Endothelial cell (in vitro differentiated cells): ENCODE measurements around the gene PIP4K2B. TPM values are rescaled to one million over a fixed set of nuclear protein-coding genes. Genes with fewer than 3 reads are reported as not detected.

Experiments
- DNase-seq: peaks from one replicate; pipeline ENCODE4 v3.0.0; 2021; ENCODE audit warnings: low spot score
- H3K27ac Mint-ChIP-seq: one replicate; pipeline ENCODE4 v1.8.0; 2021; ENCODE audit warnings: mixed read lengths, inconsistent platforms; ENCODE audit not compliant: unreplicated experiment
- H3K27me3 Mint-ChIP-seq: one replicate; pipeline ENCODE4 v1.8.0; 2021; ENCODE audit warnings: mild to moderate bottlenecking, moderate library complexity, mixed read lengths, inconsistent platforms; ENCODE audit not compliant: unreplicated experiment
- H3K36me3 Mint-ChIP-seq: one replicate; pipeline ENCODE4 v1.8.0; 2021; ENCODE audit warnings: mild to moderate bottlenecking, low read depth, mixed read lengths, inconsistent platforms; ENCODE audit not compliant: unreplicated experiment
- H3K4me1 Mint-ChIP-seq: one replicate; pipeline ENCODE4 v1.8.0; 2021; ENCODE audit warnings: mild to moderate bottlenecking, mixed read lengths, inconsistent platforms; ENCODE audit not compliant: unreplicated experiment
- H3K4me3 Mint-ChIP-seq: one replicate; pipeline ENCODE4 v1.8.0; 2021; ENCODE audit warnings: mild to moderate bottlenecking, mixed read lengths, inconsistent platforms; ENCODE audit not compliant: unreplicated experiment
- H3K9me3 Mint-ChIP-seq: one replicate; pipeline ENCODE4 v1.8.0; 2021; ENCODE audit warnings: mixed read lengths, inconsistent platforms; ENCODE audit not compliant: unreplicated experiment
- total RNA-seq: library from RNA; stranded (reverse); fragmentation: NEBNext Ultra II Directional; extraction: Animal tissue kit (Norgen Biotek cat#: 25700); gene quantifications from one replicate; pipeline ENCODE4 v1.2.1, GENCODE V29; 2021; ENCODE audit not compliant: unreplicated experiment
- TF ChIP-seq, protein P1 (sequence below): fragments of 200-600 bp; sonication (generic); IDR thresholded peaks from one replicate; pipeline ENCODE4 v1.5.0; 2021; ENCODE audit warnings: antibody characterized with exemption; ENCODE audit not compliant: unreplicated experiment

The PIP4K2B gene
- total RNA-seq, 1 donor from 2014 or later: 91.7 TPM

DNA sequence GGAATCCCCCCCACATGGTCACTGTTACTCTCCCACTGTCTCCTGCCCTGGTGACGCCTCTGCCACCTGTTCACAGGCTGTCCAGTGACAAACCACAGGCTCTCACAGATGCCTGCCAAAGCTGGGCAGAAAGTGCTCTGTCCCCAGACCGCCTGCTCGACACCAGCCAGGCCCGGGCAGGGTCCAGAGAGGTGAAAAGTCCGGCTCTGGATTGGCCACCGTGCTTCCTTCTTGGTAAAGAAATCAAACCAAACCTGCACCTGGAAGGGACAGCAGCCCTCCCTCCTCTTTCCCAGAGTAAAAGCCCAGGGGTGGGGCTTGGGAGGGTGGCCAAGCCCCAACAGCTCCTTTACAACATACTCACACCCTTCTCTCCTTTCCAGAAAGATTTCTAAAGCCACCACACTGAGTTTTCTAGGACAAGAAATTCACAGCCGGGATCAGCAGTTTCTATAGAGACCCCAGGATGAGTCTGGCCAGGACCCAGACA lies 57.4 kb downstream of the PIP4K2B start:
- H3K4me3 Mint-ChIP-seq: no peak overlapping the region
- H3K36me3 Mint-ChIP-seq: peaks cover 20% of the 10 kb centered on the region
- TF ChIP-seq, protein P1, sequence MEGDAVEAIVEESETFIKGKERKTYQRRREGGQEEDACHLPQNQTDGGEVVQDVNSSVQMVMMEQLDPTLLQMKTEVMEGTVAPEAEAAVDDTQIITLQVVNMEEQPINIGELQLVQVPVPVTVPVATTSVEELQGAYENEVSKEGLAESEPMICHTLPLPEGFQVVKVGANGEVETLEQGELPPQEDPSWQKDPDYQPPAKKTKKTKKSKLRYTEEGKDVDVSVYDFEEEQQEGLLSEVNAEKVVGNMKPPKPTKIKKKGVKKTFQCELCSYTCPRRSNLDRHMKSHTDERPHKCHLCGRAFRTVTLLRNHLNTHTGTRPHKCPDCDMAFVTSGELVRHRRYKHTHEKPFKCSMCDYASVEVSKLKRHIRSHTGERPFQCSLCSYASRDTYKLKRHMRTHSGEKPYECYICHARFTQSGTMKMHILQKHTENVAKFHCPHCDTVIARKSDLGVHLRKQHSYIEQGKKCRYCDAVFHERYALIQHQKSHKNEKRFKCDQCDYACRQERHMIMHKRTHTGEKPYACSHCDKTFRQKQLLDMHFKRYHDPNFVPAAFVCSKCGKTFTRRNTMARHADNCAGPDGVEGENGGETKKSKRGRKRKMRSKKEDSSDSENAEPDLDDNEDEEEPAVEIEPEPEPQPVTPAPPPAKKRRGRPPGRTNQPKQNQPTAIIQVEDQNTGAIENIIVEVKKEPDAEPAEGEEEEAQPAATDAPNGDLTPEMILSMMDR: no peak
- peaks cover 14% of the 10 kb centered on the region for H3K27me3 Mint-ChIP-seq
- H3K27ac Mint-ChIP-seq: no peak overlapping the region
- no peak for DNase-seq
- H3K9me3 Mint-ChIP-seq: no peaks in the 10 kb centered on the region
- peaks cover 42% of the 10 kb centered on the region for H3K4me1 Mint-ChIP-seq

DNA sequence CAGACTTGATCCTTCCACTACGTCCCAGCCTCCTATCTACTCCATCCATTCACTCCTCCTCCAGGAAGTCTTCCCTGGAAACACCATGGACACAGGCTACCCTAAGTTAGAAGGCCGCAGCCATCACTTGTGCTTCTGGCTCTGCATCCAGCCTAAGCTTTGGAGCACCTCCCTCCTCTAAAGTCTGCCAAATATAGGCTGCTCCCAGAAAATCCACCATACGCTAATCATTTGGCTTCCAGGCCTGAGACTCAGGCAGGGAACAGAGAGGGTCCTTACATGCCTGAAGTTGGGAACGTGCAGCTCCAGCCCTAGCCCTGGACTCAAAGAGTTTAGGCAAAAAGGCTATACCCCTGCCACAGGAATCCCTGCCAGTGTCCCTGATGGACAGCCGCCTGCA lies 57.9 kb downstream of the PIP4K2B start:
- TF ChIP-seq, protein P1: no peak
- no peak for DNase-seq
- H3K9me3 Mint-ChIP-seq: no peaks in the 10 kb centered on the region
- peaks cover 12% of the 10 kb centered on the region for H3K27me3 Mint-ChIP-seq
- peaks cover 37% of the 10 kb centered on the region for H3K4me1 Mint-ChIP-seq
- no peak overlapping the region for H3K4me3 Mint-ChIP-seq
- H3K27ac Mint-ChIP-seq: no peak overlapping the region
- H3K36me3 Mint-ChIP-seq: peaks cover 20% of the 10 kb centered on the region

DNA sequence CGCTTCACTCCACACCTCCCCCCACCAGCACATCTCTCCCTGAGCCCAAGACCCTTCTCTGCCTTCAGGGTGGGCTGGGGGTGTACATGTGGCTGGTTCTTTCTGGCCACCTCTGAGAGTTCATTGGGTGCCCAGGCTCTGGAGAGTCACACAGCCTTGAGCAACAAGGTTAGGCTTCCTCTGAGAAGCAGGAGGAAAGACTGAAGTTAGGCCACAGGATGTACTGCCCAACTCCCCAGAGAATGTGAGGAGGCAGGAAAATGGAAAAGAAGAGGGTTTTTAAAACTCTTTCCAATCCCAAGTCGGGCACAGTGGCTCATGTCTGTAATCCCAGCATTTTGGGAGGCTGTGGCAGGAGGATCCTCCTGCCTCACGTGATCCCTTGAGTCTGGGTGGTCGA lies 58.5 kb downstream of the PIP4K2B start:
- Mint-ChIP-seq H3K27me3 (peaks cover 12% of the 10 kb centered on the region), H3K27ac (peak overlapping the region; percentile 86), H3K9me3 (no peaks in the 10 kb centered on the region), H3K4me3 (peak overlapping the region; percentile 76), H3K4me1 (peaks cover 31% of the 10 kb centered on the region), H3K36me3 (peaks cover 14% of the 10 kb centered on the region)
- TF ChIP-seq, protein P1: no peak
- DNase-seq: no peak

DNA sequence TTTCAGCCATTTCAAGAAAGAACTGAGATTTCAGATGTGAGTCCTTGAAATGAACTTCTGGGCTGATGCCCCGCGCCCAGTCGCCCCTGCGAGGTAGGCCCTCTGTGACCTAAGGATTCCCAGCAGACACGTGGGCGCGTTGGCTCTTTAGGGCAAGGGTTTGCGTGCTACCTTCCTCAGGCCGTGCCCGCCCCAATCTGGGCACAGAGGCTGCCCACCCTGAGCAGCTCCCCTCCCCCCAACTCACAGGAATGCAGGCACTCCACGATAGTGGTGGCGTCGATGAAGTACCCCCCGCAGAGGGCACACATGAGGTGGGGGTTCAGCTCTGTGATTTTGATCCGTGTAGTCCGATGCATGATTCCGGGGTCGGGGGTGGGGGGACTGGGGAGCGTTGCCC lies 59.3 kb downstream of the PIP4K2B start:
- TF ChIP-seq, protein P1: no peak
- no peak overlapping the region for H3K27ac Mint-ChIP-seq
- peaks cover 27% of the 10 kb centered on the region for H3K4me1 Mint-ChIP-seq
- peaks cover 12% of the 10 kb centered on the region for H3K27me3 Mint-ChIP-seq
- no peak overlapping the region for H3K4me3 Mint-ChIP-seq
- peaks cover 17% of the 10 kb centered on the region for H3K36me3 Mint-ChIP-seq
- no peak for DNase-seq
- no peaks in the 10 kb centered on the region for H3K9me3 Mint-ChIP-seq

DNA sequence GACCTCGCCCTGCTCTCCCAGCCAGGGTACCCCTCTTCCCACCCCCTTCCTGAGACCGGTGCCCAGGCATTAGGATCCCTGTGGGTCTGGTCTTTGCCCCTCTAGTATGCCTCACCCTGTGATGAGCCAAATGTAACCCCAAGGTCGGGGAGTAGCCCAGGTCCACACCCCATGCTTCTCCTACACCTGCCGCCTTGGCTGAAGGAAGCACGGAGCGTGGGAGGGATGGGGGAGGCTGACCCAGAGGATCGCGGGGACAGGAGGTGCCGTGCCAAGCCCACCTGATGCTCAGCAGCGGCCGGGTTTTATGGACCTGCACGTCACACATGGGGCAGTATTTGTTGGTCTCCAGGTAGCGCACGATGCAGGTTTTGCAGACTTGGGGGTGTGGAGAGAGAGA lies 60.1 kb downstream of the PIP4K2B start:
- Mint-ChIP-seq H3K36me3 (peaks cover 13% of the 10 kb centered on the region), H3K4me1 (peaks cover 23% of the 10 kb centered on the region), H3K4me3 (no peak overlapping the region), H3K27me3 (peaks cover 5% of the 10 kb centered on the region), H3K27ac (no peak overlapping the region), H3K9me3 (no peaks in the 10 kb centered on the region)
- DNase-seq: no peak
- TF ChIP-seq, protein P1: no peak
